HG03066 (cell line): ENCODE measurements around the gene LCN12.

Experiments used
- ATAC-seq: cut with Tn5 transposase; IDR thresholded peaks from one replicate; pipeline ENCODE4 v1.9.1; 2021; ENCODE audit warnings: low read depth; ENCODE audit not compliant: unreplicated experiment

The LCN12 gene

DNA sequence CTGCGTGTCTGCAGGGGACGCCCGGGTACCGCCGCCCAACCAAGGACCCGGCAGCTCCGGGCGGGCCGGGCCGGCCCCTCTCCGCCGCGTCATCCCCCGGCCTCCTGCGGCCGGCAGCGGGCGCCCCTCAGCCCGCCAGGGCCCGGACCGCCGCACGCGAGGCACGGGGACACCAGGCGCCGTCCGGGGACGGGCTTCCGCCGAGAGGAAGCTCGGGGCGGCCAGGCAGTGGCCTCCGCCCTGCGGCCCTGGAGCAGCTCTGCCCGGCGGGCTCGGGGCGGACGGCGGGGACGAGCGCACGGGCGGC, 7.9 kb upstream of the LCN12 start:
- peak; percentile 32 for ATAC-seq

DNA sequence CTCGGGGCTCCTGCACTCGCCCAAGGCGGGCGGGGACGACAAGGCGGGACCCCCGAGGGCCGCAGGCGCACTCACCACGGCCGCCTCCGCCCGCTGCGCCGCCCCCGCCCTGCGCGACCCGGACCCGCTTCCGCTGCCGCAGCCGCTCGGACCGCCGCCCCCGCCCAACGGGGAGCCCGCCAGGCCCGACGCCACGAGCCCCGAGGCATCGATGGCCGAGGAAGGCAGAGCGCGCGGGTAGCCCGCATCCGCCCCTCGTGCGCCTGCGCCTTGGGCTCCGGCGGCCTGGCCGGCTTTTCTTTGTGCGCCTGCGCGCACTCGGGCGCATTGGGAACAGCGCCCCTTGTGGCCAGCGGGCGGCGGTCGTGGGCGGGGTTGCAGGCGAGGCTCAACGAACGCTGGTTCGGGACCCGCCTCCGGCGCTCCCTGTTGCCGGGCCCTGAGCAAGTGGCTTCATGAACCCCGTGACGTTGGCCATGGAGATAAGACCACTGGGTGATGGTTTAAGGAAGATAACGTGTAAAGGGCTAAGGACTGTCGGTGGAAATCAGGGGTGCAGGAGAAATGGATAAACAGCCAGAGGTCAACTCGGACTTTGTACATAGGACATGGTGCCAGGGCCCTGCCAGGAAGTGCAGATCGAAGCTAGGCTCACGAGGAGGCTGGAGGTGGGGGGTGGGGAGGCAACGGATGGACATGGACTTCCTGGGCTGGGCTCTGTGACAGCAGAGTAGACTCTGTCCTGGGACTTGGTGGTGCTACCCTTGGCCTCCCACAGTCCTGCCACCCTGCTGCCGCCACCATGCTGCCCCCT, 7.3 kb upstream of the LCN12 start, which contains the start of the genes C8G and FBXW5:
Gene C8G (plus strand): TSS at position 725 of the 814 bp plus-strand sequence. CDS start 78 bp downstream, at position 803.
Gene FBXW5 (minus strand): TSS at position 220 of the 814 bp plus-strand sequence. CDS start 655 bp downstream, outside the sequence.
- peak; percentile 77 for ATAC-seq

DNA sequence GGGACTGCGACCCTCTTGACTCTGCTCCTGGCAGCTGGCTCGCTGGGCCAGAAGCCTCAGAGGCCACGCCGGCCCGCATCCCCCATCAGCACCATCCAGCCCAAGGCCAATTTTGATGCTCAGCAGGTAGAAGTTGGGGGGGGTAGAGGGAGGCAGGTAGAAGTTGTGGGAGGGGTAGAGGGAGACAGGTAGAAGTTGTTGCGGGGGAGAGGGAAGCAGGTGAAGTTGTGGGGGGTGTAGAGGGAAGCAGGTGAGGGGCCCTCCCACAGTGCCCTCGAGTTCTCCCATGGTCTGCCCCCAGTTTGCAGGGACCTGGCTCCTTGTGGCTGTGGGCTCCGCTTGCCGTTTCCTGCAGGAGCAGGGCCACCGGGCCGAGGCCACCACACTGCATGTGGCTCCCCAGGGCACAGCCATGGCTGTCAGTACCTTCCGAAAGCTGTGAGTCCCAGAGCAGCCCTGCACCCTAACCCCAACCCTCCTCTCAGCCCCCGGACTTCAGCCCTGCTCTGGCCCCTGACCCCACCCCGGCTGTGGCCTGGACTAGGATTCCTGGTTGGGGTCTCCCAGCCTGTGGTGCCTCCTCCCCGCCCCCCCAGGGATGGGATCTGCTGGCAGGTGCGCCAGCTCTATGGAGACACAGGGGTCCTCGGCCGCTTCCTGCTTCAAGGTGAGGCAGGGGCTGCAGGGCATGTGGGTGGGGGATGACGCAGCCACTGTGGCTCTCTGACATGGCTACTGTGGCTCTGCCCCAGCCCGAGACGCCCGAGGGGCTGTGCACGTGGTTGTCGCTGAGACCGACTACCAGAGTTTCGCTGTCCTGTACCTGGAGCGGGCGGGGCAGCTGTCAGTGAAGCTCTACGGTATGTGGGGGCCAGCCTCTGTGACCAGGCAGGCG, 6.5 kb upstream of the LCN12 start:
- ATAC-seq, result no peak

DNA sequence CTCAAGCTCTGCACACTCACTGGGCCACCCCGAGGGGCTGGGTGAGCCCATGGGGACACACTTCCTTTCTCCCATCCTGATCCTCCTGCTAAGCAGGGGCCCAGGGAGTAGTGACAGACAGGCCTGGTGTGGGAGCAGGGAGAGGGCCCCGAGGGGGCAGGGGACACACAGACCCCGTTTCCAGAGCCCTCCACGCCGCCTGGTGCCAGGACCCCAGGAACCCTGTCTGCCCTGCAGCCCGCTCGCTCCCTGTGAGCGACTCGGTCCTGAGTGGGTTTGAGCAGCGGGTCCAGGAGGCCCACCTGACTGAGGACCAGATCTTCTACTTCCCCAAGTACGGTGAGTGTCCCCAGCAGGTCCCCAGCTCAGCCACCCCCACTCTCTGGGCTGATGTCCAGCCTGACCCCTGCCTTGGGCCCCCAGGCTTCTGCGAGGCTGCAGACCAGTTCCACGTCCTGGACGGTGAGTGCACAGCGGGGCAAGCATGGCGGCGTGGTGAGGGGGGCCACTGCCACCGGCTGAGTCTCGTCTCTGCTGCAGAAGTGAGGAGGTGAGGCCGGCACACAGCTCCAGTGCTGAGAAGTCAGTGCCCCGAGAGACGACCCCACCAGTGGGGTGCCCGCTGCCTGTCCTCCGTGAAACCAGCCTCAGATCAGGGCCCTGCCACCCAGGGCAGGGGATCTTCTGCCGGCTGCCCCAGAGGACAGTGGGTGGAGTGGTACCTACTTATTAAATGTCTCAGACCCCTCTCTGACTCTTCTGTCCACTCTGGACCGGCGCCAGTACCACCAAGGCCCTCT, 5.6 kb upstream of the LCN12 start:
- ATAC-seq, result no peak

DNA sequence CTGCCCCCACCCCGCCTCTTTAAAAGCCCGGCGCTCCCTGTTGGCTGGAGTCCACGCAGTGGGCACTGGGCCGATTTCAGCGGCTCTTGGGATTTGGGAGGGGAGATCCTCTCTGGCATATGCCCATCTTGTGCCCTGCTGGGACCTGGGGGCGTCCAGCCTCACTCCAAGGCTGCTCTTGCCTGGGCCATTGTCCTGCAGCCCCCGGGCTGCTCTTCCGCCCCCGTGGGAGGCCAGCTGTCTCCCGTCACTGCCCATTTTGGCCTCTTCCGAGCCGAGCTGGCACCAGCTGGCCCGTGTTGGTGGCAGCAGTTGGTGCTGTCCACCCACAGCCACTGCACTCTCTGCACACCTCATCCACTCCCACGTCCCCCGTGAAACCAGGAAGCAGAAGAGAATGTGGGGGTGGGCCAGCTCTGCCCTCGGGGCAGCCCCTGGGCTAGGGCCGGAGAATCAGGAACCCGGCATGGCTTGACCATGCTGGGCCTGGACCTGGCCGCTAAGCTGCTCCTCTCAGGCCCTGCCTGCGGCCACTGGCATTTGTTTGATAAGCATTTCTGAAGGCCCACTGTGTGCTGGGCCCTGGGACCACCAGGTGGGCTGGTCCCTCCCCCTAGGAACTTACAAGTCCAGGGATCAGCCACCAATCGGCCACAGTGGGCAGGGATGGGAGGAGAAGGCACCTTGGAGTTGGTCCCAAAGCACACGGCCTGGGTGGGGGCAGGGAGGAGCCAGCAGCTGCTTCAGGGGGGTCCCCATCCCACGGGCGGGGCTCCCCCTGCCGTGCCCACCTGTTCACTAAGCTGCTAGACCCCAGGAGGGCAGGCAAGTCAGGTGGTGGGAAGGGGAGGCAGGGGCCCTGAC, 4.8 kb upstream of the LCN12 start:
- ATAC-seq, result no peak

DNA sequence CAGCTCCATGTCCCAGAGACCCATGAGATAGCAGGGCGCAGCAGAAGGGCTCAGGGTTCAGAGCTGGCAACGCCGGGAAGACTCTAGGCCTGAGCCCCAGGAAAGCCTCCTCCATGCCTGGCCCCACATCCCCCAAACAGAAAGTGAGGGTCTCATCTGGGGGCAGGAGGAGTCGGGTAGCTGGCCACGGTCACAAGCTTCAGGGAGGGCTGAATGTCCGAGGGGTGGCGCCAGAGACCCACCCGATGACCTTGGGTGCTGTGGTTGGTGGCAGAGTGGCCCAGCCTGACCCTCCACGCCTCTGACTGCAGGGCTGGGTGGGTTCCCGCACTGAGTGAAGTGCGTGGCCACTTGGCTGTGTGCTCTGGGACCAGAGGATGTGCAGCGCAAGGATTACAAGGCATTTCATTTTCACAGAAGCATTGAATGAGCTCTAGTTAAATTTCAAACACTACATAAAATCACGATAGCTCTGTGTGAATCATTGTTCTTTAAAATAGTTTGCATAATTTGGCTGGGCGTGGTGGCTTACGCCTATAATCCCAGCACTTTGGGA, 4.0 kb upstream of the LCN12 start:
- no peak for ATAC-seq

DNA sequence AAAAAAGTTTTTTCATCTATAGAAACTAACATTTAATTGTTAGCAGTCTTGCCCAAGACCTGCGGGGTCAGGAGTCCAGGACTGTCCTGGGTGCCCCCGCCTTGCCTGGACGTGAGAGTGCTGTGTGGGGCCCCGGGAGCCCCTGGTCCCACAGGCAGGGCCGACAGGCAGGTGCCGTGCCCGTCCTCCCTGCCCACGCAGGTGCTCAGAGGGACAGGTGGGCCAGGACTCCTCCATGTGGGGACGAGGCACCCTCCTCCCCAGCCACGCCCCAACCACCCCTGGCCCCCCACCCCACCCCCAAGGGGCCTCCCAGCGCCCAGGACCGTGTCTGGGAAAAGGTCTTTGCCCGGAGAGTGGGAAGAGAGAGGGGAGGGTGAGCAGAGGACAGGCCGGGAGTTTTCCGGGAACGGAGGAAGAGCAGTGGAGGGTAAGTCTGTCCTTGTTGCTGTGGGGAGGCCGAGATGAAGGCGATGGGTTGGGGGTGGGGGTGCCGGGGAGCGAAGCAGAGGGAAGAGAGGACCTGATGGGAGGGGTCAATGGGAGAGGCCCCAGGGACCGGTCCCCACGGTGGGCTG, 2.7 kb upstream of the LCN12 start:
- no peak for ATAC-seq

DNA sequence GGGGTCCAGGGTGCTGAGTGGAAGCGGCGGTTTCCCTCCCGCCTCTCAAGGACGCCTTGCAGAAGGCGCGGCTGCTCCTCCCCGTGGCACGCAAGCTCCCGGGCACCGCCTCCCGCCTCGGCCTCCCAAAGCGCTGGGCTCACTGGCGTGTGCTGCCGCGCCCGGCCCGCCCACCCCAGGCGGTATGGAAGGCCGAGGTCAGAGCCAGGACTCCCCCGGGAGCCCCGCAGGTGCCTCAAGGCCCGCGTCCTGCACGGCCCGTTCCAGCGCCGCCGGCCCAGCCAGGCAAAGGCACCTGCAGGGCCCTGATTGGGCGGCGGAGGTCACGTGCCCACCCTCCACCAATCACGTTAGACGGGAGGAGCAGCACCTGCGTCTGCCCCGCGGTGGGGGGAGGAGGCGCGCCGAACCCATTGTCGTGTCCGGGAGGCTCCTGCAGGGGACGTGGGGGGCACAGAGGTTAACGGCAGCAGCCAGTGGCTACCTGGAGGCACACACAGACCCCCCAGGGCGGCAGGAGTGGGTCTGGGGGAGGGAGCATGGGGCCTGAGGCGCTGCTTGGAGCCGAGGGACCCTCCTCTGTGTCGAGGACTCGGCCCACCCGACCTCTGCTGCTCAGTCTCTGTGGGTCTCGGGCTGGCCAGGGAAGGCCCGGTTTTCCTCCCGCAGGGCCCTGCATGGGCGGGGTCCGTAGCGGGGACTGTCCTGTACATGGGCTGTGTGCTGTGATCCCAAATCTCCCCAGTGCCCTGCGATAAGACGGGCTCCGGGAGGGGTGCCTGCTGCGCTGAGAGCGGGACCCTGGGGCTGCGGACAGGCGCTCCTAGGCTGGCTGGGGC, 2.0 kb upstream of the LCN12 start:
- peak; percentile 81 for ATAC-seq

DNA sequence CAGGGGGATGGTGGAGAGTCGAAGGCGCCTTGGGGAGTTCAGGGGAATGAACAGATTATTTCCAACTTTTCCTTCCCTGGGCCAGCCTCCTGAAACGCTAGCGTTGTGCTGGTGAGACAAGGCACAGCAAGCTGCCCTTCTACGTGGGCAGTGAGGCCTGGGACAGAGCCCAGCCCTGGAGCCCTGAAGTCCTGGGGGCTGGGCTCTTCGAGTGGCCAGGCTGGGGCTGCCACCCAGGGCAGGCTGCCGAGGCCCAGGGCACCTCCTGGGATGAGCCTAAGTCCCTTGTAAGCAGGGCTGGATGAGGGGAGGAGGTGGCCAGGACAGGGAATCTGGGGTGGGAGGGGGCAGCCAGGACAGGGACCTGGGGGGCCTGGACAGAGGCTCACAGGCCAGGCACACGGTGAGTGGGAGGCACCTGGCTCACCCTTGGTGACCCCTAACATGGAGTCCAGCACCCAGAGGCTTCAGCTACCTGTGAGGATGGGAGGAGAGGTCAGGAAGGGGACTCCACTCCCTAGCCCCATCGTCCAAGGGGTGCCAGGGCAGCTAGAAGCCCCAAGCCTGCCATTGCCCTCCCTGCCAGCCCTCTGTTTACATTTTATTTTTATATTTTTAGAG, 1.3 kb upstream of the LCN12 start:
- ATAC-seq, result no peak

DNA sequence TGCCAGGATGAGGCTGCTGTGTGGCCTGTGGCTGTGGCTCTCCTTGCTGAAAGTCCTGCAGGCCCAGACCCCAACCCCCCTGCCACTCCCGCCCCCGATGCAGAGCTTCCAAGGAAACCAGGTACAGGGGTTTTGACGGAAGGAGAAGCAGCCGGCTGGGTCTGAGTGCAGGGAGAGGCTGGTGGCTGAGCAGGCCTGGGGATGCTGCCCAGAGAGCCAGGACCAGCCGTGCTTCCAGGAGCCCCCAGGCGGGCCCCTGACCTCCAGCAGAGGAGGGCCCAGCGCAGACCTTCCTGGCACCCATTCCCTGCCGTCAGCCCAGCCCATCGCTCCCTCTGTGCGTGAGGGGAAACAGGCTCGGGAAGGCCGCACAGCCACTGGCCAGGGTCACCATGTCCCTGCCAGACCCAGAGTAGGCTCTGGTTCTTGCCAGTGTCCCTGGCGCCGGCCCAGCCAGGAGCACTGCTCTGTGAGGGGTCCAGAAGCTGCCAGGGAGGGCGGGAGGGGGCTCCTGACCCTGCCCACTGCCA, 313 bp downstream of the LCN12 start:
- ATAC-seq, result no peak

DNA sequence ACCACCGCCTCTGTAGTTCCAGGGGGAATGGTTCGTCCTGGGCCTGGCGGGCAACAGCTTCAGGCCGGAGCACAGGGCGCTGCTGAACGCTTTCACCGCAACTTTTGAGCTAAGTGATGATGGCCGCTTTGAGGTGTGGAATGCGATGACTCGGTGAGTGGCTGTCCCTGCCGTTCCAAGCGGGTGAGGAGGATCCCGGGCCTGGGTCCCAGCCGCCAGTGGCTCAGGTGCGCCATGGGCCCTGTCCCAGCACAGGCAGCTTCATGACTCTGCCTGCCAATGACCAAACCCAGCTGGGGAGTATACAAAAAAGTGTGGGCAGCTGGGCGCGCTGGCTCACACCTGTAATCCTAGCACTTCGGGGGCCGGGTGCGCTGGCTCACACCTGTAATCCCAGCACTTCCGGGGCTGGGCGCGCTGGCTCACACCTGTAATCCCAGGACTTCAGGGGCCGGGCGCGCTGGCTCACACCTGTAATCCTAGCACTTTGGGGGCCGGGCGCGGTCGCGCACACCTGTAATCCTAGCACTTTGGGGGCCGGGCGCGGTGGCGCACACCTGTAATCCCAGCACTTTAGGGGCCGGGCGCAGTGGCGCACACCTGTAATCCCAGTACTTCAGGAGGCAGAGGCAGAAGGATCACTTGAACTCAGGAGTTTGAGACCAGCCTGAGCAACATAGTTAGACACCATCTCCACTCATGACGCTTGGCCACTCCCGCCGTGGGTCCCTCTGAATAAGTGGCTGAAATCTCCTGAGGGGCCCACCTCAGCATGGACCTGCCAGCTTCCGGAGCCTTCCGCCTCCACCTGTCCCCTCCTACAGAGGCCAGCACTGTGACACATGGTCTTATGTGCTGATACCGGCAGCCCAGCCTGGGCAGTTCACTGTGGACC, 1.1 kb downstream of the LCN12 start:
- ATAC-seq, result no peak

DNA sequence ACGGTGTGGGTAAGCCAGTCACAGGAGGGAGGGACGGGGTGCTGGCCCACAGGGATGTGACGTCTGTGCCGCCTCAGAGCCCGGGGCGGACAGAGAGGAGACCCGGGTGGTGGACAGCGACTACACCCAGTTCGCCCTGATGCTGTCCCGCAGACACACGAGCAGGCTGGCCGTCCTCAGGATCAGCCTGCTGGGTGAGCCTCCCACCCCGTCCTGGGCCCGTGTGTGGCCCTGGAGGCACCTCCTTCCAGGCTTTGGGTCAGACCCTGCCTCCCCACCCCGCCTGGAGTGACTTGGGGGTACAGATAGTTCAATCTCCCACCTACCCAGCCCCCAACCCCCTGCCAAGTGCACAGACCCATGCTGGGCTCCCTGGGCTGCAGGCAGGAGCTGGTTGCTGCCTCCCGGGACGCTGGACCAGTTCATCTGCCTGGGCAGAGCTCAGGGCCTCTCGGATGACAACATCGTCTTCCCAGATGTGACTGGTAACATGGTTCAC, 1.7 kb downstream of the LCN12 start:
- ATAC-seq, result no peak

DNA sequence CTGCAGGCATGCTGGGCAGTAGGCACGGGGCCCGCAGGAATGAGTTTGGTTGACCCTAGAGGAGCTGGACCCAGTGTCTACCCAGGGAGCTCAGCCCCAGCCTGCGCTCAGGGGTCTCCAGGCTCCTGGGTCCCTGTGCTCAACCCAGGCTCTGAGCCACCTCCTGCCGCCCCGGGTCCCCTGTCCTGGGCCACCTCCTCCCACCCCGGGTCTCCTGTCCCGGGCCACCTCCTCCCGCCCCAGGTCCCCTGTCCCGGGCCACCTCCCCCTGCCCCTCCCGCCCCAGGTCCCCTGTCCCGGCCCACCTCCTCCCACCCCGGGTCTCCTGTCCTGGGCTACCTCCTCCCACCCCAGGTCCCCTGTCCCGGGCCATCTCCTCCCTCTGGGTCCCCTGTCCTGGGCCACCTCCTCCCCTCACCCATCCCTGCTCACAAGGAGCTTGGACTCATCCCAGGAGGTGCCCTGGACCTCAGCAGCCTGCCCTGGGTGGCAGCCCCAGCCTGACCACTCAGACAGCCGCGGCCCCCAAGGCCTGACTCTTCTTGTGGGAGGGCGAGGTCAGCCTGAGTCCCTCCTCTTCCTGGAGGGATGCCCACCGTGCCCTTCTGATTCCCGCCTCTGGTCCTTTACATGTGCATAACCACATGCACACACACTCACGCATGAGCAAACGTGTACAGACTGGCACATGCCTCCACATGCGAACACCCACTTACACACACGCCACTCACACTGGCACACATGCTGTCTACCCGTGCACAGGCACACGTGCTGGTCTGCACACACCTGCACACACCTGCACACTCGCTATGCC, 2.4 kb downstream of the LCN12 start:
- ATAC-seq, result no peak

DNA sequence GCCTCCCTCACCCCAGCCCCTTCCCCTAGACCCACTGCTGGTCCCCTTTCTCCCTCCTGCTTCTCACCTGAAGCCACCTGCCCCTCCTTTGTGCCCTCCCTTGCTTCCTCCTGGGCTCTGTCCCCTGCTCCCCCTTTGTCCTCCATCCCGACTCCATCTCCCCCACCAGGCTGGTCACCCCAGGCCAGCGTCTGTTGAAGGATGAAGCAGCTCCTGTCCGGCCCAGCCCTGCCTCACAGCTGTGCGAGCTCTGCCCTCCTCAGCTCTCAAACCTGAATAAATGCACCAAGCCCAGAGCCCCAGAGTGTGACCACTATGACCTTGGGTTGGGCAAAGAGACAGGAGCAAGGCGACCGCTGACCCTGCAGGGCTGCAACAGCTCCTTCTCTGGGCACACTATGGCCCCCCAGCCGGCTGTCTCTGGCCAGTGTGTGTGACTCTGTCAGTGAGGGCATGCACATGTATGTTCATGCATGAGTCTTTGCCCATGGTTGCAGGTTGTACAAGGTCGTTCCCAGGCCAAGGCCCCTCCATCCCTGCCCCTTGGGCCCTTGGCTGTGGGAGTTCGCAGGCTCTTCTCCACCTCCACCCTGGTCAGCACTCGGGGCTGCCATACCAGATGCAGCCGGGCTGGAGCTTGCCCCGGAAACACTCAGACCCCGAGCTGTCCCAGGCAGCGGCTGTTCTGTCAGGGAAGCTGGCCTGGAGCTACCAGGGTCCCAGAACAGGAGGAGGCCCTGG, 3.3 kb downstream of the LCN12 start:
- no peak for ATAC-seq

DNA sequence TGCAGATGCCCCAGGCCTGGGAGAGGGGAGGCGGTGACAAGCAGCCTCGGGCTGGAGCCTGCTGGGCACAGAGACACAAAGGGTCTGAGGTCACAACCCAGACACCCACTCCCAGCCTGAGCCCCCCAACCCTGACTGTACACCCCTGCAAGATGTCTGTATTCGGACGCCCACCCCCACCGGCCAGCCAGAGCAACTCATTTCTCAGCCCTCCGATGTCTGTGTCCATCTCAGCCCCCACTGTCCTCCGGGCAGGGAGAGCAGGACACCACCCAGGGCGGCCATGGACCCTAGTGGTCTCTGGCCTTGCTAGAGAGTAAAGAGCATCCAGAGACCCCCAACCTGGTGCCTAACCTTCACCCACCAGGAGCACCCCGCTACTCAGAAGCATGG, 3.9 kb downstream of the LCN12 start:
- no peak for ATAC-seq
